Caco-2 (cell line): ENCODE results near the gene PRICKLE1. TPM values are rescaled to one million over a fixed set of nuclear protein-coding genes. Genes with fewer than 3 reads are reported as not detected.

Source experiments
- BruUV-seq: library from RNA; stranded (reverse); fragments of 400-500 nt; replicated peaks from 2 replicates; lab custom pipeline; 2021; lab: Mats Ljungman, UMichigan
- CTCF ChIA-PET: fragments of 300-600 bp; sonication (Branson Sonifier 250); formaldehyde crosslinking; loops from one replicate; lab custom pipeline; 2022; ENCODE audit warnings: antibody characterized with exemption; lab: Charles Lee
- POLR2A ChIA-PET: fragments of 300-600 bp; sonication (Branson Sonifier 250); formaldehyde crosslinking; loops from one replicate; lab custom pipeline; 2022; ENCODE audit warnings: antibody characterized with exemption; lab: Charles Lee
- DNase-seq, 2 experiments: peaks; one replicate each; pipeline versions ENCODE4 v3.0.0 to v3.0.0-alpha.2; 2020 to 2022
- H3K27me3 ChIP-seq: replicated peaks from 2 replicates; pipeline ENCODE4 v1.6.0; 2011; ENCODE audit warnings: low read length; ENCODE audit not compliant: control insufficient read depth, insufficient read depth
- H3K36me3 ChIP-seq: 2 replicates; pipeline ENCODE4 v1.5.1; 2011; ENCODE audit warnings: low read length; ENCODE audit not compliant: control insufficient read depth, insufficient read depth
- H3K4me1 ChIP-seq: fragments of 250-450 bp; sonication (Bioruptor Pico); 2 replicates; pipeline ENCODE4 v1.5.1; 2020; ENCODE audit warnings: mild to moderate bottlenecking
- H3K4me3 ChIP-seq: 2 replicates; pipeline ENCODE4 v1.5.1; 2011; ENCODE audit warnings: low read depth, mild to moderate bottlenecking, control low read depth, low read length
- H3K9me3 ChIP-seq: fragments of 250-450 bp; sonication (Bioruptor Pico); 2 replicates; pipeline ENCODE4 v1.5.1; 2020; ENCODE audit warnings: mild to moderate bottlenecking, moderate library complexity
- H3K27ac Mint-ChIP-seq: one replicate; pipeline ENCODE4 v1.8.0; 2022; ENCODE audit warnings: mixed read lengths; ENCODE audit not compliant: unreplicated experiment
- H3K27me3 Mint-ChIP-seq: one replicate; pipeline ENCODE4 v1.8.0; 2022; ENCODE audit warnings: mixed read lengths; ENCODE audit not compliant: insufficient read depth, unreplicated experiment
- H3K36me3 Mint-ChIP-seq: one replicate; pipeline ENCODE4 v1.8.0; 2022; ENCODE audit warnings: mild to moderate bottlenecking, mixed read lengths; ENCODE audit not compliant: insufficient read depth, unreplicated experiment
- H3K4me1 Mint-ChIP-seq: one replicate; pipeline ENCODE4 v1.8.0; 2022; ENCODE audit warnings: low read depth, mixed read lengths; ENCODE audit not compliant: unreplicated experiment
- H3K4me3 Mint-ChIP-seq: one replicate; pipeline ENCODE4 v1.8.0; 2022; ENCODE audit warnings: mild to moderate bottlenecking, moderate library complexity, mixed read lengths; ENCODE audit not compliant: unreplicated experiment
- H3K9me3 Mint-ChIP-seq: one replicate; pipeline ENCODE4 v1.8.0; 2022; ENCODE audit warnings: mixed read lengths; ENCODE audit not compliant: unreplicated experiment
- CTCF ChIP-seq, 2 experiments: fragments of 200-600 bp in 1 of 2; IDR thresholded peaks; 1 replicate in 1 of 2; 2 replicates in 1 of 2; pipeline versions ENCODE4 v1.5.1 to v1.8.0; 2011 to 2022; ENCODE audit warnings: antibody characterized with exemption in 1 of 2, control low read depth in 1 of 2, inconsistent platforms in 1 of 2, low read depth in 1 of 2, low read length in 1 of 2, mild to moderate bottlenecking in 1 of 2, moderate library complexity in 1 of 2; ENCODE audit not compliant: insufficient read depth in 1 of 2, severe bottlenecking in 1 of 2, unreplicated experiment in 1 of 2
- intact Hi-C: fragments of 100-400 bp; cut with micrococcal nuclease; formaldehyde crosslinking; loops from one replicate; pipeline ENCODE4 v1.10.0; 2022; ENCODE audit not compliant: unreplicated experiment
- total RNA-seq: library from RNA; stranded (reverse); gene quantifications from 2 replicates; pipeline ENCODE4 v1.2.3, GENCODE V29; 2022

PRICKLE1 gene
- total RNA-seq, 1 experiment from 2014 or later = 4.5 TPM

- Histone ChIP-seq H3K27me3 (no peaks in the 10 kb centered on the region), H3K36me3 (no peaks in the 10 kb centered on the region), H3K4me3 (no peak overlapping the region), H3K9me3 (no peaks in the 10 kb centered on the region), H3K4me1 (peaks cover 6% of the 10 kb centered on the region; the same call in 1 of the 2 replicates)
- Mint-ChIP-seq H3K9me3 (no peaks in the 10 kb centered on the region), H3K4me1 (no peaks in the 10 kb centered on the region), H3K4me3 (no peak overlapping the region), H3K27ac (no peak overlapping the region), H3K27me3 (no peaks in the 10 kb centered on the region), H3K36me3 (no peaks in the 10 kb centered on the region)
- BruUV-seq = no TSS peak
- DNase-seq = no peak
- POLR2A ChIA-PET = no interaction called here
- CTCF ChIA-PET = no interaction called here
- TF ChIP-seq CTCF (IDR thresholded peaks at IDR 0.05; ENCODE audit: insufficient read depth in 1 of 2, low read depth in 1 of 2, low read length in 1 of 2, severe bottlenecking in 1 of 2, unreplicated experiment in 1 of 2) = no peak
- intact Hi-C loops = no loop called here
Measured at GRCh38 chr12:42564556-42564955, 25.0 kb downstream of the PRICKLE1 start.

GRCh38 chr12:42560977-42561376 lies 28.6 kb downstream of the PRICKLE1 start:
- H3K9me3 Mint-ChIP-seq = no peaks in the 10 kb centered on the region
- ChIA-PET CTCF (interaction anchor here (0.6 kb wide), 1 partner anchor 72 kb away, joined by 4 read pairs; no protein-coding TSS in a partner anchor), POLR2A (no interaction called here)
- no peaks in the 10 kb centered on the region for H3K27me3 Mint-ChIP-seq
- no peak overlapping the region for H3K4me3 Mint-ChIP-seq
- Histone ChIP-seq H3K36me3 (no peaks in the 10 kb centered on the region), H3K4me1 (0 out of 2 replicates have a peak, but pooled peaks cover 3% of the 10 kb centered on the region), H3K27me3 (no peaks in the 10 kb centered on the region), H3K9me3 (no peaks in the 10 kb centered on the region), H3K4me3 (no peak overlapping the region)
- intact Hi-C loops = no loop called here
- no peaks in the 10 kb centered on the region for H3K4me1 Mint-ChIP-seq
- no peak for DNase-seq
- H3K36me3 Mint-ChIP-seq = no peaks in the 10 kb centered on the region
- no TSS peak for BruUV-seq
- H3K27ac Mint-ChIP-seq = no peak overlapping the region
- no peak for TF ChIP-seq CTCF (IDR thresholded peaks at IDR 0.05; ENCODE audit: insufficient read depth in 1 of 2, low read depth in 1 of 2, low read length in 1 of 2, severe bottlenecking in 1 of 2, unreplicated experiment in 1 of 2)

- H3K27me3 Mint-ChIP-seq = no peaks in the 10 kb centered on the region
- Histone ChIP-seq H3K36me3 (no peaks in the 10 kb centered on the region), H3K4me3 (no peak overlapping the region), H3K9me3 (no peaks in the 10 kb centered on the region), H3K4me1 (no peaks in the 10 kb centered on the region), H3K27me3 (no peaks in the 10 kb centered on the region)
- no peaks in the 10 kb centered on the region for H3K4me1 Mint-ChIP-seq
- H3K9me3 Mint-ChIP-seq = no peaks in the 10 kb centered on the region
- ChIA-PET POLR2A (no interaction called here), CTCF (no interaction called here)
- no peak for TF ChIP-seq CTCF (IDR thresholded peaks at IDR 0.05; ENCODE audit: insufficient read depth in 1 of 2, low read depth in 1 of 2, low read length in 1 of 2, severe bottlenecking in 1 of 2, unreplicated experiment in 1 of 2)
- no peaks in the 10 kb centered on the region for H3K36me3 Mint-ChIP-seq
- intact Hi-C loops = no loop called here
- BruUV-seq = no TSS peak
- no peak for DNase-seq
- no peak overlapping the region for H3K27ac Mint-ChIP-seq
- H3K4me3 Mint-ChIP-seq = no peak overlapping the region
Measured at GRCh38 chr12:42557586-42558172, 31.9 kb downstream of the PRICKLE1 start.
